Stomach (tissue), 9 donors: ENCODE data around the gene IDH3B. TPM values are rescaled to one million over a fixed set of nuclear protein-coding genes. Genes with fewer than 3 reads are reported as not detected.

Experiments
- DNase-seq, 2 donors: peaks; one replicate each; pipeline versions ENCODE4 v3.0.0 to v3.0.0-alpha.2; 2013 to 2019
- H3K27ac ChIP-seq, 5 donors: fragments of 200-600 bp in 4 of 5; sonication (generic) in 4 of 5; one replicate each; pipeline ENCODE4 v1.5.1; 2013 to 2019; ENCODE audit warnings: mild to moderate bottlenecking in 1 of 5, moderate library complexity in 1 of 5
- H3K27me3 ChIP-seq, 3 donors: fragments of 200-600 bp; sonication (generic); one replicate each; pipeline ENCODE4 v1.5.1; 2017 to 2019; ENCODE audit warnings: mixed run types in 1 of 3
- H3K36me3 ChIP-seq, 4 donors: fragments of 200-600 bp; sonication (generic); 1 replicate in 3 of 4; 2 replicates in 1 of 4; pipeline ENCODE4 v1.5.1; 2016 to 2019
- H3K4me1 ChIP-seq, 4 donors: fragments of 200-600 bp; sonication (generic); one replicate each; pipeline ENCODE4 v1.5.1; 2016 to 2019
- H3K4me3 ChIP-seq, 4 donors: fragments of 200-600 bp; sonication (generic) in 3 of 4; one replicate each; pipeline ENCODE4 v1.5.1; 2016 to 2019; ENCODE audit warnings: mild to moderate bottlenecking in 1 of 4
- H3K9me3 ChIP-seq, 4 donors: fragments of 200-600 bp; sonication (generic); one replicate each; pipeline ENCODE4 v1.5.1; 2016 to 2019
- CTCF ChIP-seq, 7 experiments: fragments of 450-650 bp in 4 of 7; fragments of 200-600 bp in 3 of 7; sonication (generic) in 3 of 7; IDR thresholded peaks; one replicate each; pipeline ENCODE4 v1.5.1; 2016 to 2019; ENCODE audit warnings: antibody characterized with exemption in 7 of 7, control low read depth in 2 of 7, mild to moderate bottlenecking in 1 of 7
- EP300 ChIP-seq: sonication (generic); formaldehyde crosslinking; IDR thresholded peaks from one replicate; pipeline ENCODE4 v1.6.1; 2017; ENCODE audit warnings: antibody characterized with exemption
- POLR2A ChIP-seq, 4 donors: fragments of 450-650 bp; IDR thresholded peaks; one replicate each; pipeline ENCODE4 v1.6.1; 2016; ENCODE audit warnings: antibody characterized with exemption in 4 of 4, control low read depth in 2 of 4, mild to moderate bottlenecking in 1 of 4, moderate library complexity in 1 of 4
- POLR2AphosphoS5 ChIP-seq, 3 donors: sonication (generic); formaldehyde crosslinking; IDR thresholded peaks; one replicate each; pipeline ENCODE4 v1.6.1; 2016; ENCODE audit warnings: antibody characterized with exemption in 3 of 3
- WGBS, 5 donors: extraction: QIAGEN DNeasy Blood & Tissue Kit in 3 of 5; methylation state at CpG; one replicate each; pipeline versions ENCODE4 v1.1.5 to v1.1.7; 2013 to 2018; 5-methylcytosine and 5-hydroxymethylcytosine counted together
- intact Hi-C: fragments of 100-400 bp; cut with DNase I; formaldehyde crosslinking; loops from one replicate; pipeline ENCODE4 v1.15.1; 2023; ENCODE audit warnings: low total_unique reads
- polyA plus RNA-seq, 3 donors: library from polyadenylated mRNA; stranded (reverse); fragments of 200-250 nt; gene quantifications; one replicate each; pipeline ENCODE4 v1.2.3, GENCODE V29; 2013
- total RNA-seq, 5 donors: library from RNA; depleted of rRNA; stranded (reverse); fragments of >200 nt; gene quantifications; one replicate each; pipeline versions ENCODE4 v1.1.0 to v1.2.3, GENCODE V29; 2014 to 2016
- donor health status: healthy with polysubstance abuse.
- donor health status: Bipolar disorder and iron deficiency.
- donor health status: healthy.

The IDH3B gene
- total and polyA plus RNA-seq, 8 donors, result 1.8 to 134 (median 81.1) TPM

DNA sequence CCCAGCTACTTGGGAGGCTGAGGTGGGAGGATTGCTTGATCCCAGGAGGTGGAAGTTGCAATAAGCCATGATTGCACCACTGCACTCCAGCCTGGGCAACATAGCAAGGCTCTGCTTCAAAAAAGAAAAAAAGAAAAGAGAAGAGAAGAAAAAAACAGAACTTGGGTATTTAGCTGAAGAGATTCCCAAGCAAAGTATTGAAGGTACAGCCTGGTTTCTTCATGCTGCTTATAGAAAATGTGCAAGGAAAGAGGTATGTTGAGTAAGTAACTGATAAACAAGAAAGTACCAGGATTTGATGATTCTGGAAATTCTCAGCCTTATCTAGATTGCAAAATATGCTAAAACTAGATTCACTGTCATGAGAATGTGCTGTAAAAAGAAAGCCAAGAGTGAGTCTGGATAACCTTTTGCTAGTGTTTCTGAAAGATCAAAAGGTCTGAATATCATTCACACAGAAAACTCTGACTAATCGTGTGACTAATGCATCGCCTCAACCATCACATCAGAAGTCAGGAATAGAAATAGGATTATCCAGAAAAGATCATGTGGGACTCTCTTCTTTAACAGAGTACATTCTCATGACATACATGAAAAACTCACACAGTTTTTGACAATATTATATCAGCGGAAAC is 43.9 kb downstream of the IDH3B start:
- Histone ChIP-seq H3K27me3 (peaks cover 0 to 14% (median 0%) of the 10 kb centered on the region in 3 donors), H3K4me1 (no peaks in the 10 kb centered on the region), H3K9me3 (no peaks in the 10 kb centered on the region), H3K4me3 (no peak overlapping the region), H3K27ac (no peak overlapping the region), H3K36me3 (no peaks in the 10 kb centered on the region)
- DNase-seq, result no peak
- intact Hi-C loops, result no loop called here
- WGBS, 5 donors, result 79 to 89% (median 84%) methylated on average over 3 of the region's 3 CpGs
- TF ChIP-seq CTCF (IDR thresholded peaks at IDR 0.05) (no peak), EP300 (no peak), POLR2AphosphoS5 (IDR thresholded peaks at IDR 0.05) (no peak), POLR2A (IDR thresholded peaks at IDR 0.05) (no peak)

DNA sequence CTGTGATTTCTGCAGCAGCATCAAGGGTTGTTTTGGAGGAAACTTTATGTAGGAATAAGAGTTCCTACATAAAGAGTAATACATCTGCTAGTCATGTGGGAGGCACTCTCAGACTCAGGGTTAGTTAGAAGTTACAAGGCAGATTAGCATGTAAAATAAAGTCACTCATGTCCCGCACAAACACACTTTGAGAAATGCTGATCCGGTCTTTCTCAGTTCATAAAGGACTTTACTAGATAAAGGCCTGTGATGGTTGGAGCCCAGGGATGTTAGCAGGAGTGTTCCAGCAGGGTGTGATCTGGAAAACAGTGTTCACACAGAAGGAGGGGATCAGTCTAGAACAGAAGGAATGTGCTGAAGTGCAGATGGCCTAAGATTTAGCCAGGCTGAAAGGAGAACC is 44.7 kb downstream of the IDH3B start:
- Histone ChIP-seq H3K27me3 (peaks cover 0 to 14% (median 0%) of the 10 kb centered on the region in 3 donors), H3K9me3 (no peaks in the 10 kb centered on the region), H3K36me3 (no peaks in the 10 kb centered on the region), H3K27ac (no peak overlapping the region), H3K4me3 (no peak overlapping the region), H3K4me1 (no peaks in the 10 kb centered on the region)
- intact Hi-C loops, result no loop called here
- DNase-seq, result no peak
- TF ChIP-seq POLR2AphosphoS5 (IDR thresholded peaks at IDR 0.05) (no peak), EP300 (no peak), CTCF (IDR thresholded peaks at IDR 0.05) (no peak), POLR2A (IDR thresholded peaks at IDR 0.05) (no peak)
- 47 to 72% (median 62%) methylated on average over 2 of the region's 2 CpGs for WGBS, 5 donors

DNA sequence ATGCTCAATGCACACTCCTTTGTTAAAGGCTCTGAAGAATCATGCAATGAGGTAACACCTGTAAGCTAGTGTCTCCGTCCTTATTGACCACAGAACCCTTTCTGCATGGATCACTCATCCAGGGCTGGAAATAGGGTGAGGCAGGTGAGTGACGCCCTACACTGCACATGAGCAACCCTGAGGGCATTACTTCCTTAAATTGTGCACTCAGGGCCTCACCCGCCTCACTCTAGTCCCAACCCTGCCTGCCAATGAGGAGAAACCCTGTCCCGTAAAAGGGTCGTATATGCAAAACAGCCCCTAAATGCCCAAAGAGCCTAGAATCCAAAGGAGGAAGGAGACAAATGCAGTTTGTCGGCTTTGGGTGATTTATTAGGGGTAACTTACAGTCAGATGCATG is 45.2 kb downstream of the IDH3B start:
- 79 to 91% (median 83%) methylated on average over 6 of the region's 6 CpGs for WGBS, 5 donors
- peaks cover 0 to 14% (median 0%) of the 10 kb centered on the region in 3 donors for H3K27me3 ChIP-seq
- no peak for DNase-seq
- no peaks in the 10 kb centered on the region for H3K4me1 ChIP-seq
- no peak overlapping the region for H3K27ac ChIP-seq
- H3K4me3 ChIP-seq, result no peak overlapping the region
- no peaks in the 10 kb centered on the region for H3K36me3 ChIP-seq
- intact Hi-C loops, result no loop called here
- H3K9me3 ChIP-seq, result no peaks in the 10 kb centered on the region
- TF ChIP-seq POLR2A (IDR thresholded peaks at IDR 0.05), result no peak
- no peak for TF ChIP-seq CTCF (IDR thresholded peaks at IDR 0.05)
- no peak for TF ChIP-seq EP300
- TF ChIP-seq POLR2AphosphoS5 (IDR thresholded peaks at IDR 0.05), result no peak

GRCh38 chr20:2617099-2617714 is 46.8 kb downstream of the IDH3B start:
- Histone ChIP-seq H3K4me1 (no peaks in the 10 kb centered on the region), H3K36me3 (no peaks in the 10 kb centered on the region), H3K4me3 (no peak overlapping the region), H3K27me3 (peaks cover 0 to 14% (median 0%) of the 10 kb centered on the region in 3 donors), H3K27ac (no peak overlapping the region), H3K9me3 (no peaks in the 10 kb centered on the region)
- TF ChIP-seq EP300, result no peak
- TF ChIP-seq POLR2A (IDR thresholded peaks at IDR 0.05), result no peak
- no peak for TF ChIP-seq CTCF (IDR thresholded peaks at IDR 0.05)
- no peak for TF ChIP-seq POLR2AphosphoS5 (IDR thresholded peaks at IDR 0.05)
- WGBS, 5 donors, result 78 to 90% (median 86%) methylated on average over 16 of the region's 16 CpGs
- DNase-seq, result no peak
- intact Hi-C loops, result no loop called here
